Stimulated activated CD8-positive, alpha-beta memory T cell treated with anti-CD3 and anti-CD28 coated beads, Interleukin-12 subunit alpha, Interleukin-12 subunit beta, amount 100 ng/mL, for 24 hours (primary cell): ENCODE results near the gene TPTE.
"Not testable (repeated sequence)": the region's sequence is repeated elsewhere in the genome, so short reads cannot be mapped to it uniquely, and the experiment has no call there.

Experiments
- DNase-seq: peaks from one replicate; pipeline ENCODE4 v3.0.0-alpha.2; 2020; ENCODE audit errors: extremely low read depth

Gene TPTE

DNA sequence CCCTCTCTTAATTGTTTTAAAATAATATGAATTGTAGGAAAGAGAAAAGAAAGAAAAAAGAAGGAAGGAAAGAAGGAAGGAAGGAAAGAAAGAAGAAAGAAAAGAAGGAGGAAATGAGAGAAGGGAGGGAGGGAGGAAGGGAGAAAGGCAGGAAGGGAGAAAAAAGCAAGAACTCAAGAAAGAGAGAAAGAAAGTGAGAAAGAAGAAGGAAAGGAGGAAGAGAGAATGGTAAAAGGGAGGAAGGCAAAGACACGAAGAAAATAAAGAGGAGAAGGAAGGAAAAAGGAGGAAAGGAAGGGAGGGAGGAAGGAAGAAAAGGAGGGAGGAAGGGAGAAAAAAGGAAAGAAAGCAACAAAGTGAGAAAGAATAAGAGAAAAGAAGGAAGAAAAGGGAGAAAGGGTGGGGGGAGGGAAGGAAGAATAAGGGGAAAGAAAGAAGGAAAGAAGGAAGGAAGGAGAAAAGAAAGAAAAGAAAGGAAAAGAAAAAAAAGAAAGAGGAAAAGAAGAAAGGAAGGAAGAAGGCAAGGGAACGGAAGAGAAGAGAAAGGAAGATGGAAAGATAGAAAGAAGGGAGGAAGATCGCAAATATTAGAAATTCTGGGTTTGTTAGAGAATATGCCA is 95.9 kb downstream of the TPTE start:
- DNase-seq = not testable (repeated sequence)

GRCh38 chr21:10627316-10627863 is 106.0 kb downstream of the TPTE start:
- DNase-seq = no peak

DNA sequence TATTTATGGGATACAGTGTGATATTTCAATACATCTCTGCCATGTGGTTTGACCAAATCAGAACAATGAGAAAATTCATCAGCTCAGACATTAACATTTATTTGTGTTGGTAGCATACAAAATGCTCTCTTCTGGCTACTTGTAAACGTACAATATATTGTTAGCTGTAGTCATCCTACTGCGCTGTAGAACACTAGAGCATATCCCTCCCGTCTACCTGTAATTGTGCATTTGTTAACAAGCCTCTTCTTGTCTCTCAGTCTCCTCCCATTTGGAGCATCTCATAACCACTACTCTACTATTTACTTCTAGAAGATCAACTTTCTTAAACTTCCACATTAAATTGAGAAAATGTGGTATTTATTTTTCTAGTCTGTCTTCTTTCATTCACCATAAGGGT is 107.9 kb downstream of the TPTE start:
- not testable (repeated sequence) for DNase-seq

GRCh38 chr21:10630829-10631228 is 109.4 kb downstream of the TPTE start:
- not testable (repeated sequence) for DNase-seq

- not testable (repeated sequence) for DNase-seq
Observed at GRCh38 chr21:10631316-10631715, 109.9 kb downstream of the TPTE start.

- DNase-seq = not testable (repeated sequence)
Observed at GRCh38 chr21:10638144-10638543, 116.8 kb downstream of the TPTE start.

DNA sequence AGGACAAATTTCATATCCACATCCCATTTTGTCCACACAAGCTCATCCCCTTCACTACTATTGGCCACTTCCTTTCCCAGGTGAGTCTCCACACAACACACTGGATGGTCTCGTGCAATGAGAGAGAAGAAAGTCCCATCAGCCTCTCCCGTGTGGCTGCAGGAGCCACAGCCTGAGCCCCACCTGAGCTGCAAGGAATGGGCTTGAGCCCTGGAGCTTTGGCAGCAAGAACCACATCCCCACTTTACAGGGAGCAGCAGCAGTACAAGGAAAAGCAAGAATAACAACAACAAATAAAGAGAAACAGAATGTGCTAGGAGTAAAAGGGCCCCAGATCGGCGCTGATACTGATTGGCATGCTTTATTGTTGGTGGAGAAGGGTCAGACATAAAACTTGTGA is 117.7 kb downstream of the TPTE start:
- no peak for DNase-seq

- not testable (repeated sequence) for DNase-seq
Observed at GRCh38 chr21:10639746-10640145, 118.4 kb downstream of the TPTE start.

GRCh38 chr21:10640446-10640845 is 119.1 kb downstream of the TPTE start:
- DNase-seq = no peak

DNA sequence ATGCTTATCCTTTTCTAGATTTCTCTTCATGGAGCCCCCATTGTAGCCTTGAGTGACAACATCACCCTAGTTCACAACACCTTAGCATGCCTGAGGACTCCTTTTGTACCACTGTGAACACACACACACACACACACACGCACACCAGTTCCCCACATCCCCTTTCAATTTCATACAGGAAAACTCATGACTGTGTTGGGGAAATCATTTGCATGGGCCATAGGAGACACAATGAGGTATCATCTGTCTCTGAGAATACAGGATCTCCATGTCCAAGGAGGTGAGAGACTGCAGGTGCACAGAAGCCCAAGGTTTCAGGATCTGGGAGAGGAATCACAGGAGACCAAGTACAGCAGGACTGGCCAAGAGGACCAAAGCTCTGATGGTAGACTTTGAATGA is 119.7 kb downstream of the TPTE start:
- no peak for DNase-seq

GRCh38 chr21:10645667-10646066 is 124.3 kb downstream of the TPTE start:
- DNase-seq = not testable (repeated sequence)

DNA sequence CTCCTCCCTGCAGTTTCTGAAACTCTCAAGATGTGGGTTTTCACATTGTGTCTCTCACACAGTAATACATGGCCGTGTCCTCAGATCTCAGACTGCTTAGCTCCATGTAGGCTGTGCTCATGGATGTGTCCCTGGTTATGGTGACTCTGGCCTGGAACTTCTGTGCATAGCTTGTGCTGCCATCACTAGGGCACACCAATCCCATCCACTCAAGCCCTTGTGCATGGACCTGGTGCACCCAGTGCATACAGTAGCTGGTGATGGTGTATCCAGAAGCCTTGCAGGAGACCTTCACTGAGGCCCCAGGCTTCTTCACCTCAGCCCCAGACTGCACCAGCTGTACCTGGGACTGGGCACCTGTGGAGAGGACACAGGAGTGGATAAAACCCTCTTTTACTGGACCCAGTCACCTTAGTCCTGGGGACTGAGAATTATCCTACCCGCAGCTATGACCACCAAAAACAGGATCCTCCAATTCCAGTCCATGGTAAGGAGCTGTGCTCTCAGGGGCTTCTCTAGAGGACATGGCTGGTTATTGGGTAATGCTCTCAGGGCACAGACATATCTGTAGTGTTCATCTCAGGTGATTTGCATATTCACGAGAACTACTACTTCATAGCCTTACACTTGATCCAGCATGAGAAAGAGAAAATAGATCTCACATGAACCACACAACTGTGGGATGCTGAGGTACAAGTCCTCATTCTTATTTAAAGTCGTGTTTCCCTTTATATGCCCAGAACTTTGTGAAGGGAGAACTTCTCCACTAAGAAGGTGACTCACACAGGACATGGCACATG is 128.2 kb downstream of the TPTE start:
- not testable (repeated sequence) for DNase-seq

DNA sequence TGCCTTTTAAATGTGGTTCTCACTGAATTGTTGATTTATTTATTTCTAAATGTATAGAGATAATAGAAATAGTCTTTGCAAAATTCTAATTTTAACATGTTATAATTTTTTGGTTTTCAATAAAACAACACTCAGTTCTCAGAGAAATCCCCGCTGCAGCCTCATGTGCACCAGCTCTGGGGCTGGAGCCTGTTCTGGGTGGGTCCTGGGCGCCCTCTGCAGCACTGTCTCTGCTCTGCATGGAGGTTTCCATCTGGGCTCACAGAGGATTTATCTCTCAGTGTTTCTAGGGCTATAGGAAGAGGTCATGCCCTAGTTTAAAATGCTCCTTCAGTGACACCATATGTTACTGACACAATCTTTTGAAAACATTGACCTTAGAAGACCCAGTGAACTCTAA is 128.9 kb downstream of the TPTE start:
- not testable (repeated sequence) for DNase-seq
